Neuronal stem cell (in vitro differentiated cells): ENCODE measurements around the gene KSR2.

Experiments
- DNase-seq: peaks from one replicate; pipeline ENCODE4 v3.0.0-alpha.2; 2013; ENCODE audit warnings: low spot score
- H2AFZ ChIP-seq: one replicate; pipeline ENCODE4 v1.6.1; 2013; ENCODE audit warnings: mild to moderate bottlenecking, low read length, inconsistent platforms
- H2AK5ac ChIP-seq: 2 replicates; pipeline ENCODE4 v1.6.1; 2013; ENCODE audit warnings: low read depth, mild to moderate bottlenecking, inconsistent platforms, low read length, moderate library complexity, mixed read lengths
- H2BK120ac ChIP-seq: 2 replicates; pipeline ENCODE4 v1.6.1; 2013; ENCODE audit warnings: low read depth, mild to moderate bottlenecking, inconsistent platforms, low read length, moderate library complexity, mixed read lengths
- H2BK12ac ChIP-seq: one replicate; pipeline ENCODE4 v1.6.1; 2013; ENCODE audit warnings: low read length, inconsistent platforms
- H2BK15ac ChIP-seq: 2 replicates; pipeline ENCODE4 v1.6.1; 2013; ENCODE audit warnings: mild to moderate bottlenecking, low read length, inconsistent platforms, mixed read lengths
- H2BK5ac ChIP-seq: one replicate; pipeline ENCODE4 v1.6.1; 2013; ENCODE audit warnings: inconsistent platforms, mild to moderate bottlenecking, low read length, moderate library complexity
- H3K14ac ChIP-seq: one replicate; pipeline ENCODE4 v1.6.1; 2013; ENCODE audit warnings: low read length, inconsistent platforms
- H3K18ac ChIP-seq: 2 replicates; pipeline ENCODE4 v1.6.1; 2013; ENCODE audit warnings: low read length, inconsistent platforms
- H3K23ac ChIP-seq: 2 replicates; pipeline ENCODE4 v1.6.1; 2013; ENCODE audit warnings: low read depth, mild to moderate bottlenecking, mixed read lengths, low read length, inconsistent platforms; ENCODE audit not compliant: poor library complexity
- H3K27ac ChIP-seq: replicated peaks from 3 replicates; pipeline ENCODE4 v1.5.1; 2013; ENCODE audit warnings: low read length, inconsistent platforms
- H3K27me3 ChIP-seq, 3 experiments: 2 replicates each; pipeline ENCODE4 v1.6.1; 2013; ENCODE audit warnings: low read length in 3 of 3, mild to moderate bottlenecking in 2 of 3, inconsistent platforms in 1 of 3, low read depth in 1 of 3, mixed read lengths in 1 of 3, moderate library complexity in 1 of 3; ENCODE audit not compliant: control insufficient read depth in 3 of 3, insufficient read depth in 3 of 3
- H3K36me3 ChIP-seq, 2 donors: replicated peaks in 1 of 2; 2 replicates each; pipeline ENCODE4 v1.6.1; 2013; ENCODE audit warnings: low read length in 2 of 2; ENCODE audit not compliant: control insufficient read depth in 2 of 2, insufficient read depth in 2 of 2
- H3K4ac ChIP-seq: 2 replicates; pipeline ENCODE4 v1.6.1; 2013; ENCODE audit warnings: inconsistent platforms, mild to moderate bottlenecking, low read length, moderate library complexity
- H3K4me1 ChIP-seq, 2 donors: 1 replicate in 1 of 2; 2 replicates in 1 of 2; pipeline ENCODE4 v1.6.1; 2013; ENCODE audit warnings: low read length in 2 of 2, low read depth in 1 of 2; ENCODE audit not compliant: control insufficient read depth in 2 of 2, insufficient read depth in 1 of 2
- H3K4me2 ChIP-seq: one replicate; pipeline ENCODE4 v1.6.1; 2013; ENCODE audit warnings: mild to moderate bottlenecking, low read length, inconsistent platforms; ENCODE audit not compliant: insufficient read depth, poor library complexity, severe bottlenecking
- H3K4me3 ChIP-seq, 2 donors: 2 replicates each; pipeline ENCODE4 v1.5.1; 2013; ENCODE audit warnings: low read length in 2 of 2, mild to moderate bottlenecking in 2 of 2, inconsistent platforms in 1 of 2, moderate library complexity in 1 of 2
- H3K79me1 ChIP-seq: one replicate; pipeline ENCODE4 v1.6.1; 2013; ENCODE audit warnings: low read depth, mild to moderate bottlenecking, inconsistent platforms, low read length, moderate library complexity
- H3K9ac ChIP-seq: one replicate; pipeline ENCODE4 v1.6.1; 2013; ENCODE audit warnings: mild to moderate bottlenecking, low read depth, low read length, inconsistent platforms; ENCODE audit not compliant: poor library complexity
- H3K9me3 ChIP-seq, 2 donors: replicated peaks in 1 of 2; 2 replicates each; pipeline versions ENCODE3 to v1.6.1; 2013; ENCODE audit warnings: low read length in 2 of 2, mild to moderate bottlenecking in 2 of 2, inconsistent platforms in 1 of 2, low read depth in 1 of 2, mixed read lengths in 1 of 2, moderate library complexity in 1 of 2; ENCODE audit not compliant: control insufficient read depth in 2 of 2, insufficient read depth in 1 of 2
- H4K8ac ChIP-seq: one replicate; pipeline ENCODE4 v1.6.1; 2013; ENCODE audit warnings: low read depth, mild to moderate bottlenecking, inconsistent platforms, low read length, moderate library complexity
- H4K91ac ChIP-seq: one replicate; pipeline ENCODE4 v1.6.1; 2013; ENCODE audit warnings: low read length, low read depth, mild to moderate bottlenecking, inconsistent platforms; ENCODE audit not compliant: poor library complexity
- WGBS, 2 donors: extraction: QIAGEN DNeasy Blood & Tissue Kit; methylation state at CpG; one replicate each; pipeline ENCODE4 v1.1.7; 2013; ENCODE audit warnings: missing lambda C conversion rate in 2 of 2, mixed read lengths in 1 of 2; ENCODE audit not compliant: insufficient read length in 2 of 2, insufficient replicate concordance in 1 of 2; ENCODE audit errors: extremely low coverage in 2 of 2; 5-methylcytosine and 5-hydroxymethylcytosine counted together

The KSR2 gene

DNA sequence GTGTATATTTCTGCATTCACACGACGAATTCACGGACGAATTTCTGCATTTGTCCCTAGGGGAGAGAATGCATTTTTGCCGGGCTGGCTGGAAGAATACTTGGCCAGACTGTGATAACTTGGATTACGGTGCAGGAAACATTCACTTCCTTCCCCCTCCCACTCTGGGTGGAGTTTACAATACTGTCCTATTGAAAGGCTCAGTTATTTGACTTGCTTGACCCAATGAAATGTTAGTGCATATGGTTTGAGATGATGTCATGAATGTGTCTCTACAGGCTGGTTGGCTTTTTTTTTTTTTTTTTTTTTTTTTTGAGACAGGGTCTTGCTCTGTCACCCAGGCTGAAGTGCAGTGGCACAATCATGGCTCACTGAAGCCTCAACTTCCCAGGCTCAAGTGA, 516.7 kb downstream of the KSR2 start:
- Histone ChIP-seq H3K9me3 (no peaks in the 10 kb centered on the region), H2BK120ac (no peak overlapping the region), H3K14ac (no peak overlapping the region), H4K8ac (no peak overlapping the region), H2AFZ (no peak overlapping the region), H3K79me1 (no peaks in the 10 kb centered on the region), H3K4ac (no peak overlapping the region), H3K27ac (no peak overlapping the region), H4K91ac (no peak overlapping the region), H3K18ac (no peak overlapping the region), H3K27me3 (no peaks in the 10 kb centered on the region), H3K4me1 (peaks cover 0 to 4% of the 10 kb centered on the region in 2 donors), H3K23ac (no peak overlapping the region), H3K36me3 (no peaks in the 10 kb centered on the region), H2AK5ac (no peak overlapping the region), H2BK15ac (no peak overlapping the region), H3K4me2 (no peak overlapping the region), H2BK5ac (no peak overlapping the region), H3K9ac (no peak overlapping the region), H2BK12ac (no peak overlapping the region), H3K4me3 (no peak overlapping the region)
- DNase-seq: no peak
- WGBS, 2 donors: no CpG with 5 or more reads among the region's 6 CpGs

DNA sequence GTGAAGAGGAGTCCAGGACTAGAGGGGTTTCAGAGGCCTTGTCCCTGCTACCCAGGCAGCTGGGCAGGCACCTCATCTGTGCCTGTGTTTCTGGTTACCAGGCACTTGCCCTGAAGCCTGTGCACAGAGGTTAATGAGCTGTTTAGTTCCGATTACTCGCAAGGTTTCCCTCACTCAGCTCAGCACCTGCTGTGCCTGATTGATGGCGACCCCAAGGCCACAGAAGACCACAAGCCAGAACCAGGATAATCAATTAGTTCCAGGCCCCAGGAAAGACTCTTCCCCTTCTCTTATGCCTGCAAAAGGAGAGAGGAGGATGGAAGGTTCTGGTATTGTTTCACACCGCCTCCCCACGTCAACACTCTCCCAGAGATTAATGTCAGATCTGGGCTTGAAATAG, 518.6 kb downstream of the KSR2 start:
- H2BK5ac ChIP-seq: peak overlapping the region; percentile 83
- DNase-seq: no peak
- H3K27me3 ChIP-seq: no peaks in the 10 kb centered on the region
- H4K91ac ChIP-seq: no peak overlapping the region
- H2BK120ac ChIP-seq: no peak overlapping the region
- WGBS, 2 donors: no CpG with 5 or more reads among the region's 5 CpGs
- H3K79me1 ChIP-seq: no peaks in the 10 kb centered on the region
- H3K4me2 ChIP-seq: no peak overlapping the region
- H2BK15ac ChIP-seq: no peak overlapping the region
- H2AK5ac ChIP-seq: no peak overlapping the region
- H2BK12ac ChIP-seq: no peak overlapping the region
- no peak overlapping the region for H3K14ac ChIP-seq
- no peak overlapping the region for H4K8ac ChIP-seq
- H3K18ac ChIP-seq: peak overlapping the region; percentile 52
- no peak overlapping the region for H3K27ac ChIP-seq
- H3K9ac ChIP-seq: no peak overlapping the region
- no peak overlapping the region for H3K23ac ChIP-seq
- no peak overlapping the region for H3K4ac ChIP-seq
- no peaks in the 10 kb centered on the region for H3K9me3 ChIP-seq
- H3K36me3 ChIP-seq: no peaks in the 10 kb centered on the region
- H2AFZ ChIP-seq: no peak overlapping the region
- H3K4me3 ChIP-seq: no peak overlapping the region
- H3K4me1 ChIP-seq: peaks cover 0 to 4% of the 10 kb centered on the region in 2 donors

DNA sequence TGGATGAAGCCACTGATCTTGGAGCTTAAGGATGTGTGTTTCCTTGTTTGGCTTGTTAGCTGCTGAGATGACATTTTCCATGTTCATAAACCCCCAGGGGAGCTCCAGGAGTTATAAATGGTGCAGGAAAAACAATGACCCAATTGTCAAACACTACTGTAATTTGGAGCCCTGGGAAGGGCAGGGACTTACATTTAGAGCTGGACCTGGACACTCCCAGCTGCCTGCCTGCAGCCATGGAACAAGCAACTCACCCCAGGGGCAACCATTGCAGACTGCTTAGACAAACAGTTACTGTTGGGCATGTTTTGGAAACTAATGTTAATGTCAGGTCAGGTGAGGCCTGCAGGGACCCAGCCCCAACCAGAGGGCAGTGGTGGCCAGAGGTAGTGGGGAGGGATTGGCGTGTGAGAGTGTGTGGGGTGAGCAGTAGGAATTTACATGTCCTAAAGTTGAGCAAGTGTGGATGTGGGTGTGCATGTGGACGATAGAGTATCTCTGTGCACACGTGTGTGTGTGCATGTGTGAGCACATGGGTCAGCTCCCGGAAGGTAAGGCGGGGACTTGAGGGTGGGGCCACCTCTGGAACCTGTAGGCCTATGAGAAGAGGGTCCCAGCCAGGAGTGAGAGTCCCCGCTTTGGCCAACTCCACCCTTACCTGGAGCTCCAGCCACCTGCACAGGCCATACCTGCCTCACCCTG, 521.0 kb downstream of the KSR2 start:
- H3K27me3 ChIP-seq: no peaks in the 10 kb centered on the region
- WGBS, 2 donors: no CpG with 5 or more reads among the region's 6 CpGs
- H3K4me2 ChIP-seq: no peak overlapping the region
- H3K27ac ChIP-seq: no peak overlapping the region
- H2BK12ac ChIP-seq: no peak overlapping the region
- H2AK5ac ChIP-seq: peak overlapping the region; percentile 32
- H3K4me3 ChIP-seq: no peak overlapping the region
- no peaks in the 10 kb centered on the region for H3K36me3 ChIP-seq
- H2AFZ ChIP-seq: no peak overlapping the region
- H4K8ac ChIP-seq: no peak overlapping the region
- H3K4ac ChIP-seq: no peak overlapping the region
- H3K79me1 ChIP-seq: no peaks in the 10 kb centered on the region
- no peak overlapping the region for H4K91ac ChIP-seq
- H3K14ac ChIP-seq: no peak overlapping the region
- H2BK15ac ChIP-seq: peak overlapping the region; percentile 38
- peak overlapping the region; percentile 45 for H3K18ac ChIP-seq
- DNase-seq: no peak
- no peak overlapping the region for H3K9ac ChIP-seq
- peak overlapping the region; percentile 10 for H3K23ac ChIP-seq
- no peaks in the 10 kb centered on the region for H3K9me3 ChIP-seq
- no peak overlapping the region for H2BK5ac ChIP-seq
- H3K4me1 ChIP-seq: peaks cover 0 to 4% of the 10 kb centered on the region in 2 donors
- no peak overlapping the region for H2BK120ac ChIP-seq

DNA sequence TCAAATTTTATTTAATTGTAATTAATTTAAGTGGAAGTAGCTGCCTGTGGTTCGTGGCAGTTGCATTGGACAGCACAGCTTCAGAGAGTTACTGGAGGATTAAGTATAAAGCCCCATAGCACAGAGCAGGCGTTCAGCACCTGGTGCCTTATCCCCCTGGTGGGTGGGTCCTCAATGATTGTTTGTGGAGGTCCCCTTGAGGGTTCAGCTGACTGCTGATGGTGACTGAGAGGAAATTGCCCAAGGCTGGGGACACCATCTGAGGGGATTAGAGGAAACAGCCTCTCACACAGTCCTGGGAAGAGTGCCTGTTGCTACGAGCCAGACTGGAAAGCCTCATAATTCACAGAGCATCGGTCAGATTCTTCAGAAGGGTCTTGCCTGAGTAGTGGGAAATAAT, 524.0 kb downstream of the KSR2 start:
- Histone ChIP-seq H2BK5ac (no peak overlapping the region), H2BK12ac (no peak overlapping the region), H3K9me3 (no peaks in the 10 kb centered on the region), H2BK15ac (no peak overlapping the region), H3K4ac (no peak overlapping the region), H2AK5ac (no peak overlapping the region), H3K14ac (no peak overlapping the region), H3K27me3 (no peaks in the 10 kb centered on the region), H3K4me2 (no peak overlapping the region), H2BK120ac (no peak overlapping the region), H3K4me1 (no peaks in the 10 kb centered on the region), H3K79me1 (no peaks in the 10 kb centered on the region), H4K91ac (no peak overlapping the region), H3K23ac (no peak overlapping the region), H3K36me3 (no peaks in the 10 kb centered on the region), H3K27ac (no peak overlapping the region), H3K4me3 (no peak overlapping the region), H3K18ac (no peak overlapping the region), H4K8ac (no peak overlapping the region), H2AFZ (no peak overlapping the region), H3K9ac (no peak overlapping the region)
- no peak for DNase-seq
- no CpG with 5 or more reads among the region's 4 CpGs for WGBS, 2 donors
